Measurements from ENCODE around the gene CAMKV.

CAMKV gene

DNA sequence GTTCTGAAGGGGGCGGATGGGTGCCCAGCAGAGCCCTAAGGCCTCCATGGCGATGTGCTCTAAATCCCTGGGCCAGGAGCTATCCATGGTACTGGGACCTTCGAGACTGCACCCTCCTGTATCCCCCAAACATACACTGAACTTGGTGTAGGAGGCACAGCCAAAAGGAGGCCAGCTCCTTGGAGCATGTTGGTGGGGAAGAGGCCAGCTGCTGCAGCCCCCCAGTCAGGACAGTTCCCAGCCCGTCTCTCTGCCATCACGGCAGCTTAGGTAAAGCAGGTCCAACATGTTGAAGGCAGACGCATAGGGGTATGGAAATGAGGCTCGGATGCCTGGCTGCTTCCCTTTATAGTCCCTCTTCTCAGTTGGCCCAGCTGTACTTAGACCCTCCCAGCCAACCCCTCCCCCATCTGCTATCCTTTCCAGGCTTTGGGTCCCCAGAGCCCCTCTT is 1.8 kb downstream of the CAMKV start:
- H3K27me3 ChIP-seq (ENCODE audit: control insufficient read depth, insufficient read depth, low read length): peaks cover 14% of the 10 kb centered on the region
- no peaks in the 10 kb centered on the region for H3K9me3 ChIP-seq (ENCODE audit: control insufficient read depth, low read depth, low read length)
- no peak overlapping the region for H3K9ac ChIP-seq (ENCODE audit: low read length)

GRCh38 chr3:49867400-49867799 is 2.3 kb downstream of the CAMKV start:
- Histone ChIP-seq H3K27me3 (ENCODE audit: control insufficient read depth, insufficient read depth, low read length) (peaks cover 14% of the 10 kb centered on the region), H3K27ac (ENCODE audit: low read length) (no peak overlapping the region), H3K9ac (ENCODE audit: low read length) (no peak overlapping the region), H3K36me3 (ENCODE audit: control insufficient read depth, low read depth, low read length) (no peaks in the 10 kb centered on the region), H3K9me3 (ENCODE audit: control insufficient read depth, low read depth, low read length) (no peaks in the 10 kb centered on the region), H3K4me3 (ENCODE audit: low read length) (peak overlapping the region; percentile 69), H3K4me1 (ENCODE audit: control insufficient read depth, low read depth, low read length) (peaks cover 29% of the 10 kb centered on the region)

More for the DNA sequence above, 1.8 kb downstream of the CAMKV start:
- H3K4me3 ChIP-seq (ENCODE audit: low read length): peak overlapping the region; percentile 69
- peaks cover 29% of the 10 kb centered on the region for H3K4me1 ChIP-seq (ENCODE audit: control insufficient read depth, low read depth, low read length)
- no peak overlapping the region for H3K27ac ChIP-seq (ENCODE audit: low read length)
- H3K36me3 ChIP-seq (ENCODE audit: control insufficient read depth, low read depth, low read length): no peaks in the 10 kb centered on the region

DNA sequence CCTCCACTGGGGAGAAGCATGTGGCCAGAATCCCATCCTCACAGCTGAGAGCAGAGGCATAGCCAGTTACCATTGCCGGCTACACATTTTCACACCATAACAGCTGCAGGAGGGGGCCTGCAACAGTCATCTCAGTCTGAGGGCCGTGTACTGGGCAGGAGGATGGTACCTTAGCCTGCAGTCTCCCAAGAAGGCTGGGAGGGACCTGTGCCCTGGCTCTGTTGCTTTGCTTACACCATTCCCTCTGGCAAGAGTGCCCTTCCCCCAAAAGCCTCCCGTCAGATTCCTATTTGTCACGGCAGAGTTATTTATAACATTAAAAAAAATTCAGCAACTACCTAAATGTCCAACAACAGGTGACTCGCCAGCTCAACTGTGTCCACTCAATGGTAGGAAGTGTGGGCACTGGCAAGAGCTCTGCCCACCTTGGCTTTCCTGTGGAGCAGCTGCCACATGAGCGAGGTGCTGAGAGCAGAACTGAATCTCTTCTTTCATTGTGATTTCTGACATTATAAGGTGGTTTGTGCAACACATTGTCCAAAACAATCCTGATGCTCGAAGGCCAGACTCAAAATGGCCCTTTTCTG is 4.4 kb downstream of the CAMKV start:
- Histone ChIP-seq H3K27ac (ENCODE audit: low read length) (no peak overlapping the region), H3K27me3 (ENCODE audit: control insufficient read depth, insufficient read depth, low read length) (peaks cover 2% of the 10 kb centered on the region), H3K9ac (ENCODE audit: low read length) (no peak overlapping the region), H3K36me3 (ENCODE audit: control insufficient read depth, low read depth, low read length) (peaks cover 5% of the 10 kb centered on the region), H3K4me3 (ENCODE audit: low read length) (no peak overlapping the region), H3K4me1 (ENCODE audit: control insufficient read depth, low read depth, low read length) (peaks cover 29% of the 10 kb centered on the region), H3K9me3 (ENCODE audit: control insufficient read depth, low read depth, low read length) (no peaks in the 10 kb centered on the region)

- no peak overlapping the region for H3K27ac ChIP-seq (ENCODE audit: low read length)
- no peaks in the 10 kb centered on the region for H3K27me3 ChIP-seq (ENCODE audit: control insufficient read depth, insufficient read depth, low read length)
- H3K4me3 ChIP-seq (ENCODE audit: low read length): no peak overlapping the region
- no peaks in the 10 kb centered on the region for H3K9me3 ChIP-seq (ENCODE audit: control insufficient read depth, low read depth, low read length)
- H3K4me1 ChIP-seq (ENCODE audit: control insufficient read depth, low read depth, low read length): peaks cover 25% of the 10 kb centered on the region
- H3K9ac ChIP-seq (ENCODE audit: low read length): no peak overlapping the region
- peaks cover 11% of the 10 kb centered on the region for H3K36me3 ChIP-seq (ENCODE audit: control insufficient read depth, low read depth, low read length)
Measured at GRCh38 chr3:49864505-49864904, 5.2 kb downstream of the CAMKV start.

- Histone ChIP-seq H3K36me3 (ENCODE audit: control insufficient read depth, low read depth, low read length) (peaks cover 11% of the 10 kb centered on the region), H3K27me3 (ENCODE audit: control insufficient read depth, insufficient read depth, low read length) (no peaks in the 10 kb centered on the region), H3K27ac (ENCODE audit: low read length) (no peak overlapping the region), H3K9ac (ENCODE audit: low read length) (no peak overlapping the region), H3K4me3 (ENCODE audit: low read length) (no peak overlapping the region), H3K9me3 (ENCODE audit: control insufficient read depth, low read depth, low read length) (no peaks in the 10 kb centered on the region), H3K4me1 (ENCODE audit: control insufficient read depth, low read depth, low read length) (peaks cover 7% of the 10 kb centered on the region)
Measured at GRCh38 chr3:49859576-49860305, 10.0 kb downstream of the CAMKV start.

DNA sequence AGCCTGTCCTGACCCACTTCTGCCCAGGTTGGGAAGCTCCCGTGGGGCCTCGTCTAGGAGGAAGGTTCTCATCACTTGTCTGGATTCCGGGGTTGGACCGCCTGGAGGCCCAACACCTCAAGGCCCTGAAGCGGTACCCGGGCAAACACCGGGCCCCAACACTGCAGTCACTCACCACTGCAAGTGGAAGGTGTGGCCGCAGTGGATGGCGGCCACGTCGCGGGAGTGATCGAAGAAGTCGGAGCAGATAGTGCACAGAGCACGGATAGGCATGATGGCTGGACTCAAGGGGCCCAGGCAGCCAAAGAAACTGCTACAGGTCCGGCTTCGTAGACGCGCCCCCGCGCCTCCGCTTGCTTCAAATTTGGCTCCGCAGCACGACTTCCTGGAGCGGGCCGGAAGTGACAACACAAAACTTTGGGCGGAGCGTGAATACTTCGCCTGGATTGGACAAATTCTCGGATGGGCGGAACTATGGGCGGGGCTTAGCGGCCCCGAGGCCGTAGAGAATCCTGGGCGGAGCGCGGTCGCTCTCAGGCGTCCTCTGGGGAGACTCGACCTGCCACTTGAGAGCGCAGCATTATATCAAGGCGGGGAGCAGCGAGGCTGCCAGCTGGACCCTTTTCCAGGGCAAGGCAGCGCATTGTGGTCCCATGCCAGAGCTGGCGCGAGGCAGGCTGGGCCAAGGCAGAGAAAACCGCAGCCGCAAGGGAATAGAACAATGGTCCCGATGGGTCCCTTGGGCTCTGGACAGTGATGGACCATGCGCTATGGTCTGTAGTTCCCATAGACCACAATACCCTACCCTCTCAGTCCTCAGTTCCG is 13.3 kb downstream of the CAMKV start, which contains the start of gene TRAIP:
Gene TRAIP, minus strand, starts transcription at position 384 of the 825 bp plus-strand sequence. Its CDS starts 111 bp downstream, at position 273.
- H3K4me3 ChIP-seq (ENCODE audit: low read length): peak within 1 kb of the TSS; percentile 92
- H3K27me3 ChIP-seq (ENCODE audit: control insufficient read depth, insufficient read depth, low read length): no peaks in the 10 kb centered on the region
- peaks cover 4% of the 10 kb centered on the region for H3K4me1 ChIP-seq (ENCODE audit: control insufficient read depth, low read depth, low read length)
- no peaks in the 10 kb centered on the region for H3K9me3 ChIP-seq (ENCODE audit: control insufficient read depth, low read depth, low read length)
- peaks cover 11% of the 10 kb centered on the region for H3K36me3 ChIP-seq (ENCODE audit: control insufficient read depth, low read depth, low read length)
- peak within 1 kb of the TSS; percentile 73 for H3K9ac ChIP-seq (ENCODE audit: low read length)
- H3K27ac ChIP-seq (ENCODE audit: low read length): no peak within 1 kb of the TSS

DNA sequence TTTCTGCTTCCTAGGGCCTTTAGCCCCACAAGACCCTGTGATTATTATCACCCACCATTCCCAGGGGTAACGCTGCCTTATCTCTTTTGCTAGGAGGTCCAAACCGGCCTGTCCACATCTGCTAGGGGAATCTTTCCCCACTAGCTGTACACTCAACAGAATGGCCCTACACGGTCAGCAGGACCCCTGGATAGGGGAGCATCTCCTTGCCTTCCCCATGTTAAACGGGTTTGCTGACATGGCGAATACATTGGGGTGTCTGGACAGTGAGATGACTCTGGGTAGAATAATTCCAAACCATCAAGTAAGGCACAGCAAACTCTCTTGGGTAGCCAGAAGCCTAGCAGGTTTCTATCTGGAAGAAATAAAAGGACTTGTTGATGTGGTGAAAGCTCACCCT is 14.0 kb downstream of the CAMKV start:
- H3K27me3 ChIP-seq (ENCODE audit: control insufficient read depth, insufficient read depth, low read length): no peaks in the 10 kb centered on the region
- H3K9me3 ChIP-seq (ENCODE audit: control insufficient read depth, low read depth, low read length): no peaks in the 10 kb centered on the region
- H3K4me1 ChIP-seq (ENCODE audit: control insufficient read depth, low read depth, low read length): peaks cover 4% of the 10 kb centered on the region
- peak overlapping the region; percentile 73 for H3K9ac ChIP-seq (ENCODE audit: low read length)
- peak overlapping the region; percentile 92 for H3K4me3 ChIP-seq (ENCODE audit: low read length)
- peaks cover 10% of the 10 kb centered on the region for H3K36me3 ChIP-seq (ENCODE audit: control insufficient read depth, low read depth, low read length)
- no peak overlapping the region for H3K27ac ChIP-seq (ENCODE audit: low read length)

DNA sequence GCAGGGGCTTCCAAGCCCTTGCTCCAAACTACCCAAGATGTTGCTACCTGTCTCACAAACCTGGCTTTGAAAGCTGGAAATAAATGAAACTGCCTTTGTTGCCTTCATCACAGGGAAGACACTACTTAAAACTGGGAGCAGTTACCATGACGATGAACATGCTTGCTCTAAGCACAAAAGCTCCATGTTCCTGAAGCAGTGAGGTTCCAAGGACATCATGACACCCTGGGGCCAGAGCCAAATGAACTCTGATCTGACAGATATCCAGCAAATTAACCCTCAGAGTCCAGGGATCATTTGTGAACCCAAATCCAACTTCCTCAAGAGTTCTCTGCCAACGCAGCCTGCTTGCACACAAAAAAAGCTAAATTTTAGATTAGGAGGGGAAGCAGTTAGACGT is 24.0 kb downstream of the CAMKV start:
- peaks cover 30% of the 10 kb centered on the region for H3K36me3 ChIP-seq (ENCODE audit: control insufficient read depth, low read depth, low read length)

GRCh38 chr3:49844464-49845183 is 25.1 kb downstream of the CAMKV start:
- Histone ChIP-seq H3K4me1 (ENCODE audit: control insufficient read depth, low read depth, low read length) (no peaks in the 10 kb centered on the region), H3K27ac (ENCODE audit: low read length) (no peak overlapping the region), H3K9ac (ENCODE audit: low read length) (no peak overlapping the region), H3K27me3 (ENCODE audit: control insufficient read depth, insufficient read depth, low read length) (no peaks in the 10 kb centered on the region), H3K9me3 (ENCODE audit: control insufficient read depth, low read depth, low read length) (no peaks in the 10 kb centered on the region), H3K36me3 (ENCODE audit: control insufficient read depth, low read depth, low read length) (peaks cover 40% of the 10 kb centered on the region), H3K4me3 (ENCODE audit: low read length) (no peak overlapping the region)

More for the DNA sequence above, 24.0 kb downstream of the CAMKV start:
- Histone ChIP-seq H3K9ac (ENCODE audit: low read length) (no peak overlapping the region), H3K4me1 (ENCODE audit: control insufficient read depth, low read depth, low read length) (no peaks in the 10 kb centered on the region), H3K27ac (ENCODE audit: low read length) (no peak overlapping the region), H3K27me3 (ENCODE audit: control insufficient read depth, insufficient read depth, low read length) (no peaks in the 10 kb centered on the region), H3K9me3 (ENCODE audit: control insufficient read depth, low read depth, low read length) (no peaks in the 10 kb centered on the region), H3K4me3 (ENCODE audit: low read length) (no peak overlapping the region)

GRCh38 chr3:49842843-49843517 is 26.7 kb downstream of the CAMKV start:
- Histone ChIP-seq H3K27ac (ENCODE audit: low read length) (no peak overlapping the region), H3K36me3 (ENCODE audit: control insufficient read depth, low read depth, low read length) (peaks cover 46% of the 10 kb centered on the region), H3K4me1 (ENCODE audit: control insufficient read depth, low read depth, low read length) (no peaks in the 10 kb centered on the region)

More at GRCh38 chr3:49842843-49843517, 26.7 kb downstream of the CAMKV start:
- Histone ChIP-seq H3K4me3 (ENCODE audit: low read length) (no peak overlapping the region), H3K9me3 (ENCODE audit: control insufficient read depth, low read depth, low read length) (no peaks in the 10 kb centered on the region), H3K27me3 (ENCODE audit: control insufficient read depth, insufficient read depth, low read length) (no peaks in the 10 kb centered on the region), H3K9ac (ENCODE audit: low read length) (no peak overlapping the region)
